Upper lobe of left lung (tissue), 6 donors: ENCODE data around the gene AFP. TPM values are rescaled to one million over a fixed set of nuclear protein-coding genes. Genes with fewer than 3 reads are reported as not detected.

Experiments
- ATAC-seq, 2 donors: fragments of 200-7000 bp; cut with Tn5 transposase; one replicate each; pipeline ENCODE4 v1.9.1; 2022; ENCODE audit warnings: mild to moderate bottlenecking in 2 of 2, moderate library complexity in 2 of 2; ENCODE audit not compliant: low FRiP score in 2 of 2
- DNase-seq, 2 donors: peaks; one replicate each; pipeline ENCODE4 v3.0.0-alpha.2; 2019 to 2020
- H3K27ac ChIP-seq, 4 donors: fragments of 200-600 bp; sonication (generic); one replicate each; pipeline ENCODE4 v1.5.1; 2016 to 2019
- H3K27me3 ChIP-seq, 4 donors: fragments of 200-600 bp; sonication (generic); one replicate each; pipeline ENCODE4 v1.5.1; 2017 to 2019
- H3K36me3 ChIP-seq, 4 donors: fragments of 200-600 bp; sonication (generic); one replicate each; pipeline ENCODE4 v1.5.1; 2016 to 2019
- H3K4me1 ChIP-seq, 4 donors: fragments of 200-600 bp; sonication (generic); one replicate each; pipeline ENCODE4 v1.5.1; 2018 to 2019
- H3K4me3 ChIP-seq, 4 donors: fragments of 200-600 bp; sonication (generic); one replicate each; pipeline ENCODE4 v1.5.1; 2017 to 2019; ENCODE audit warnings: mild to moderate bottlenecking in 2 of 4, moderate library complexity in 1 of 4
- H3K9me3 ChIP-seq, 4 donors: fragments of 200-600 bp; sonication (generic); one replicate each; pipeline ENCODE4 v1.5.1; 2018 to 2019
- CTCF ChIP-seq, 6 experiments: fragments of 450-650 bp in 4 of 6; fragments of 200-600 bp in 2 of 6; sonication (generic) in 2 of 6; IDR thresholded peaks; one replicate each; pipeline ENCODE4 v1.5.1; 2016 to 2019; ENCODE audit warnings: antibody characterized with exemption in 6 of 6
- EP300 ChIP-seq, 4 donors: sonication (generic); formaldehyde crosslinking; IDR thresholded peaks; one replicate each; pipeline ENCODE4 v1.5.1; 2017; ENCODE audit warnings: antibody characterized with exemption in 4 of 4, control low read depth in 2 of 4
- POLR2A ChIP-seq, 4 donors: fragments of 450-650 bp; IDR thresholded peaks; one replicate each; pipeline ENCODE4 v1.5.1; 2016 to 2017; ENCODE audit warnings: antibody characterized with exemption in 4 of 4, mild to moderate bottlenecking in 2 of 4
- POLR2AphosphoS5 ChIP-seq, 2 donors: sonication (generic); formaldehyde crosslinking; IDR thresholded peaks; one replicate each; pipeline ENCODE4 v1.5.1; 2017; ENCODE audit warnings: antibody characterized with exemption in 2 of 2
- WGBS, 2 donors: methylation state at CpG; one replicate each; pipeline ENCODE4 v1.1.5; 2017 to 2018; 5-methylcytosine and 5-hydroxymethylcytosine counted together
- total RNA-seq, 6 donors: library from RNA; depleted of rRNA in 4 of 6; stranded (reverse); fragments of >200 nt in 4 of 6; gene quantifications; one replicate each; pipeline versions ENCODE4 v1.1.0 to v1.2.1, GENCODE V29; 2016 to 2021
- donor health status: DM: no; HTN: no; CAD: no; lungs with moderate emphysema.
- donor health status: DM: no; HTN: yes; CAD: no; lungs with severe emphysema.

Gene AFP
- total RNA-seq, 6 donors from 2014 or later = 1.2 to 2.9 TPM; not detected in 4

DNA sequence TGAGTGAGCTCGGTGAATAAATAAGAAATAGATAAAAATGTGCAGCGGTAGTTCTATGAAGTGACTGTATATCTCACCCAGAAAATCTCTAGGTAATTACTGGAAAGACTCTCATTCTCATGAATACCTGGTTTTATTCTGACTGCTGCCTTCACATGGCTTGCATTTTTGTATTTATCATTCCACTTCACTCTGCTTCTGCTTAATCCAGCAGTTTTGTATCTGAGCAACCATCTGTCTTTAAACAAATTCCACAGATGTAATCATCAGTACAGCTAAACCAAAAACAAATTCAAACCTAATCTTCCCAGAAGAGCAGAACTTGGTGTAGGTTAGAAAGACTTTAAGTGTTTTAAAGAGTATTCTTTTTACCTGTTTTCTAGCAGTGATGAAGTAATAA is 43.1 kb upstream of the AFP start:
- H3K4me3 ChIP-seq = no peak overlapping the region
- H3K9me3 ChIP-seq = no peaks in the 10 kb centered on the region
- TF ChIP-seq POLR2A (IDR thresholded peaks at IDR 0.05) = no peak
- no peak for TF ChIP-seq EP300 (IDR thresholded peaks at IDR 0.05)
- TF ChIP-seq CTCF (IDR thresholded peaks at IDR 0.05) = no peak
- no peak for TF ChIP-seq POLR2AphosphoS5 (IDR thresholded peaks at IDR 0.05)
- ATAC-seq (no peak), DNase-seq (no peak)
- no peak overlapping the region for H3K27ac ChIP-seq
- no peaks in the 10 kb centered on the region for H3K27me3 ChIP-seq
- WGBS, 2 donors = 86 to 88% methylated on average over 2 of the region's 2 CpGs
- H3K4me1 ChIP-seq = no peaks in the 10 kb centered on the region
- H3K36me3 ChIP-seq = no peaks in the 10 kb centered on the region

GRCh38 chr4:73396304-73396703 is 39.7 kb upstream of the AFP start:
- Histone ChIP-seq H3K27ac (no peak overlapping the region), H3K4me3 (no peak overlapping the region), H3K36me3 (no peaks in the 10 kb centered on the region), H3K9me3 (no peaks in the 10 kb centered on the region), H3K4me1 (no peaks in the 10 kb centered on the region), H3K27me3 (no peaks in the 10 kb centered on the region)
- no peak for TF ChIP-seq POLR2A (IDR thresholded peaks at IDR 0.05)
- TF ChIP-seq CTCF (IDR thresholded peaks at IDR 0.05) = no peak
- WGBS, 2 donors = 90 to 96% methylated on average over 1 of the region's 1 CpG
- ATAC-seq (no peak), DNase-seq (no peak)

GRCh38 chr4:73396993-73397972 is 38.7 kb upstream of the AFP start:
- ATAC-seq = no peak
- WGBS, 2 donors = 75 to 92% methylated on average over 5 of the region's 5 CpGs
- no peaks in the 10 kb centered on the region for H3K27me3 ChIP-seq
- H3K4me3 ChIP-seq = no peak overlapping the region
- TF ChIP-seq CTCF (IDR thresholded peaks at IDR 0.05) = no peak
- TF ChIP-seq POLR2AphosphoS5 (IDR thresholded peaks at IDR 0.05) = no peak
- no peak for TF ChIP-seq EP300 (IDR thresholded peaks at IDR 0.05)
- no peak for TF ChIP-seq POLR2A (IDR thresholded peaks at IDR 0.05)
- H3K4me1 ChIP-seq = no peaks in the 10 kb centered on the region
- H3K9me3 ChIP-seq = no peaks in the 10 kb centered on the region
- DNase-seq = no peak
- H3K36me3 ChIP-seq = no peaks in the 10 kb centered on the region
- no peak overlapping the region for H3K27ac ChIP-seq

- H3K4me3 ChIP-seq = no peak overlapping the region
- H3K36me3 ChIP-seq = no peaks in the 10 kb centered on the region
- no peaks in the 10 kb centered on the region for H3K27me3 ChIP-seq
- no peaks in the 10 kb centered on the region for H3K4me1 ChIP-seq
- no peak overlapping the region for H3K27ac ChIP-seq
- no peak for TF ChIP-seq POLR2A (IDR thresholded peaks at IDR 0.05)
- TF ChIP-seq POLR2AphosphoS5 (IDR thresholded peaks at IDR 0.05) = no peak
- TF ChIP-seq EP300 (IDR thresholded peaks at IDR 0.05) = no peak
- no peak for TF ChIP-seq CTCF (IDR thresholded peaks at IDR 0.05)
- DNase-seq (no peak), ATAC-seq (no peak)
- no peaks in the 10 kb centered on the region for H3K9me3 ChIP-seq
- 46 to 52% methylated on average over 2 of the region's 2 CpGs for WGBS, 2 donors
Observed at GRCh38 chr4:73401412-73401811, 34.6 kb upstream of the AFP start.

- DNase-seq = no peak
- TF ChIP-seq EP300 (IDR thresholded peaks at IDR 0.05) (no peak), POLR2AphosphoS5 (IDR thresholded peaks at IDR 0.05) (no peak)
- H3K9me3 ChIP-seq = no peaks in the 10 kb centered on the region
- WGBS, 2 donors = 78 to 79% methylated on average over 7 of the region's 7 CpGs
- ATAC-seq = no peak
- no peaks in the 10 kb centered on the region for H3K36me3 ChIP-seq
- no peaks in the 10 kb centered on the region for H3K27me3 ChIP-seq
- H3K4me1 ChIP-seq = no peaks in the 10 kb centered on the region
- no peak within 1 kb of the TSS for H3K4me3 ChIP-seq
- H3K27ac ChIP-seq = no peak within 1 kb of the TSS
Observed at GRCh38 chr4:73404042-73404441, 32.0 kb upstream of the AFP start, which contains the start of gene ALB. Gene ALB, plus strand, starts transcription at chr4:73404287. Its CDS starts 41 bp downstream, at chr4:73404328.
